ENCODE data around the gene CYP2A6. TPM values are rescaled to one million over a fixed set of nuclear protein-coding genes. Genes with fewer than 3 reads are reported as not detected.
A peak's percentile ranks its signal among the peaks of the same experiment; 100 is the strongest.

Gene CYP2A6
- total RNA-seq, 1 experiment from 2014 or later, result not detected

GRCh38 chr19:40799558-40800338 is 50.5 kb downstream of the CYP2A6 start:
- peaks cover 40% of the 10 kb centered on the region for H4K20me1 ChIP-seq (ENCODE audit: insufficient read depth)
- DNase-seq, result peak in 1 of 2 experiments; percentile 28
- intact Hi-C loops (cut with micrococcal nuclease; ENCODE audit: unreplicated experiment), result loop anchor here (1.0 to 2.0 kb wide), 2 partner anchors 49 to 84 kb away; partner anchors contain the start of genes ACTMAP and SNRPA

GRCh38 chr19:40798683-40799557 is 51.3 kb downstream of the CYP2A6 start, which contains the start of gene EGLN2:
TSS of gene EGLN2 (plus strand) at chr19:40799191. CDS start at chr19:40800573, 1,382 bp downstream.
- H3K36me3 ChIP-seq (ENCODE audit: low read depth), result peaks cover 3% of the 10 kb centered on the region; the same call in 1 of the 2 replicates
- peaks cover 5% of the 10 kb centered on the region; the same call in 1 of the 2 replicates for H3F3A ChIP-seq (ENCODE audit: insufficient read depth, low read depth)
- no peaks in the 10 kb centered on the region for H3K9me3 ChIP-seq (ENCODE audit: insufficient read depth, low read depth)
- H3K27me3 ChIP-seq (ENCODE audit: insufficient read depth, low read depth), result no peaks in the 10 kb centered on the region
- H3K4me1 ChIP-seq (replicated peaks; ENCODE audit: insufficient read depth), result peaks cover 32% of the 10 kb centered on the region
- POLR2A ChIA-PET (ENCODE audit: unreplicated experiment), result interaction anchor here (0.6 to 1.2 kb wide), 4 partner anchors 20 to 450 kb away, joined by 3 to 9 read pairs (median 4); partner anchors contain the start of genes C19orf47 and PLD3
- H2AFZ ChIP-seq, result peak within 1 kb of the TSS; percentile 75
- peaks cover 42% of the 10 kb centered on the region for H3K79me2 ChIP-seq (ENCODE audit: low read depth)
- H3K9me2 ChIP-seq (ENCODE audit: insufficient read depth), result no peaks in the 10 kb centered on the region
- H4K20me1 ChIP-seq (ENCODE audit: insufficient read depth), result peaks cover 32% of the 10 kb centered on the region
- intact Hi-C loops (cut with micrococcal nuclease; ENCODE audit: unreplicated experiment), result loop anchor here (1.0 to 2.0 kb wide), 4 partner anchors 21 to 136 kb away; partner anchors contain the start of genes ACTMAP, RAB4B and SNRPA
- BruUV-seq (replicated peaks), result no TSS peak
- peak; percentile 95 to 100 for DNase-seq
- CTCF ChIA-PET, result interaction anchor here (0.6 to 1.3 kb wide), 2 partner anchors 21 to 85 kb away, joined by 3 to 11 read pairs; partner anchors contain the start of gene RAB4B
- TF ChIP-seq EZH2 (IDR thresholded peaks at IDR 0.05; ENCODE audit: low read depth) (no peak), CTCF (conservative IDR thresholded peaks at IDR 0.05) (no peak)
- peak within 1 kb of the TSS; percentile 11; the same call in 1 of the 2 replicates for H3K27ac ChIP-seq
- H3K4me2 ChIP-seq, result peak within 1 kb of the TSS; percentile 98
- H3K4me3 ChIP-seq, result peak within 1 kb of the TSS; percentile 95

More at GRCh38 chr19:40799558-40800338, 50.5 kb downstream of the CYP2A6 start:
- CTCF ChIA-PET, result interaction anchor here (0.7 kb wide), 1 partner anchor 67 kb away, joined by 6 read pairs; no protein-coding TSS in a partner anchor
- Histone ChIP-seq H3F3A (ENCODE audit: insufficient read depth, low read depth) (peaks cover 5% of the 10 kb centered on the region; the same call in 1 of the 2 replicates), H3K4me3 (peak overlapping the region; percentile 95), H3K4me1 (replicated peaks; ENCODE audit: insufficient read depth) (peaks cover 32% of the 10 kb centered on the region), H3K9me3 (ENCODE audit: insufficient read depth, low read depth) (no peaks in the 10 kb centered on the region), H3K79me2 (ENCODE audit: low read depth) (peaks cover 49% of the 10 kb centered on the region), H3K36me3 (ENCODE audit: low read depth) (peaks cover 3% of the 10 kb centered on the region; the same call in 1 of the 2 replicates), H2AFZ (0 out of 2 replicates have a peak overlapping the region, but pooled peaks have one; percentile 52), H3K27me3 (ENCODE audit: insufficient read depth, low read depth) (no peaks in the 10 kb centered on the region), H3K9me2 (ENCODE audit: insufficient read depth) (no peaks in the 10 kb centered on the region), H3K27ac (no peak overlapping the region), H3K4me2 (peak overlapping the region; percentile 98)
- BruUV-seq (replicated peaks), result no TSS peak
- TF ChIP-seq CTCF (conservative IDR thresholded peaks at IDR 0.05), result no peak
- no peak for TF ChIP-seq EZH2 (IDR thresholded peaks at IDR 0.05; ENCODE audit: low read depth)
- POLR2A ChIA-PET (ENCODE audit: unreplicated experiment), result interaction anchor here (1.2 kb wide), 1 partner anchor 21 kb away, joined by 4 read pairs; no protein-coding TSS in a partner anchor

Measured in PC-9 (cell line).